SJCRH30 (cell line): ENCODE results near the gene EPHX1. TPM values are rescaled to one million over a fixed set of nuclear protein-coding genes. Genes with fewer than 3 reads are reported as not detected.
A peak's percentile ranks its signal among the peaks of the same experiment; 100 is the strongest.
"Not testable (repeated sequence)": the region's sequence is repeated elsewhere in the genome, so short reads cannot be mapped to it uniquely, and the experiment has no call there.

Source experiments
- DNase-seq, 2 experiments: peaks; one replicate each; pipeline ENCODE4 v3.0.0-alpha.2; 2015 to 2020
- H3K27ac ChIP-seq: fragments of 250-450 bp; sonication (Bioruptor Pico); 2 replicates; pipeline ENCODE4 v1.5.1; 2020; ENCODE audit warnings: mild to moderate bottlenecking, moderate library complexity
- H3K27me3 ChIP-seq: fragments of 250-450 bp; sonication (Bioruptor Pico); 2 replicates; pipeline ENCODE4 v1.5.1; 2020; ENCODE audit warnings: mild to moderate bottlenecking, moderate library complexity
- H3K36me3 ChIP-seq: fragments of 250-450 bp; sonication (Bioruptor Pico); 2 replicates; pipeline ENCODE4 v1.5.1; 2020; ENCODE audit warnings: mild to moderate bottlenecking, moderate library complexity
- H3K4me1 ChIP-seq: fragments of 250-450 bp; sonication (Bioruptor Pico); 2 replicates; pipeline ENCODE4 v1.5.1; 2020; ENCODE audit warnings: mild to moderate bottlenecking, moderate library complexity
- H3K4me3 ChIP-seq: fragments of 250-450 bp; sonication (Bioruptor Pico); 2 replicates; pipeline ENCODE4 v1.5.1; 2020; ENCODE audit warnings: mild to moderate bottlenecking, moderate library complexity
- H3K9me3 ChIP-seq: fragments of 250-450 bp; sonication (Bioruptor Pico); replicated peaks from 2 replicates; pipeline ENCODE4 v1.5.1; 2020; ENCODE audit warnings: mild to moderate bottlenecking, moderate library complexity
- total RNA-seq: library from RNA; depleted of rRNA; stranded (reverse); fragments of >200 nt; shearing (Covaris generic); gene quantifications from 2 replicates; pipeline ENCODE4 v1.2.3, GENCODE V29; 2014

Gene EPHX1
- total RNA-seq, 1 experiment from 2014 or later = 7.2 TPM

DNA sequence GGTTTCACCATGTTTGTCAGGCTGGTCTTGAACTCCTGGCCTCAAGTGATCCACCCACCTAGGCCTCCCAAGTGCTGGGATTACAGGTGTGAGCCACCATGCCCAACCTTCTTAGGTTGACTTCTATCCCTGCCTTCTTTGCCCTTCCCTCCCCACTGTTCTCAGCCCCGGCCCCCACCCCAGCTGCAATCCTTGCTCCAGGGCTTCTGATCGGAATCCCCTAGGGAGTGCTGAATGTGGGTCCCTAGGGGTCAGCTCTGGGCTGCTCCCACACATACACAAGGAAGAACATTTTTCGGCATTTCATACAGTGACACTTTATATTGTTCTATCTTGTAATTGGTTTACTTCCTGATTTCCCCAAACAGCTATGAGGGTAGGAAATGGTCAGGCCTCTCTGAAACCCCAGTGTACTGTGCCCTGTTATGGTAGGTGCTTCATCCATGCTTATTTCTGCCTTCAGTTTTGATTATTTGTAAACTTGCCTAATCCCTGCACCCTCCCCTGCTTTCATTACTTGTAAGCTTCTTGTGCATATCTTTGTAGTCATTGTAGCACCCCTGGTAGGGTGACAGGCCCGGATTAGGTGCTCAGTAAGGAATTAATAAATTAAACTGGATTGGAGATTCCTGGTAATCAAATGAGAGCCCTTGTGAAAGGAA is 38.1 kb upstream of the EPHX1 start:
- H3K27ac ChIP-seq = peak overlapping the region; percentile 16; the same call in 1 of the 2 replicates
- peaks cover 62% of the 10 kb centered on the region for H3K4me1 ChIP-seq
- H3K9me3 ChIP-seq = no peaks in the 10 kb centered on the region
- no peaks in the 10 kb centered on the region for H3K36me3 ChIP-seq
- H3K4me3 ChIP-seq = no peak overlapping the region
- no peak for DNase-seq
- no peaks in the 10 kb centered on the region for H3K27me3 ChIP-seq

DNA sequence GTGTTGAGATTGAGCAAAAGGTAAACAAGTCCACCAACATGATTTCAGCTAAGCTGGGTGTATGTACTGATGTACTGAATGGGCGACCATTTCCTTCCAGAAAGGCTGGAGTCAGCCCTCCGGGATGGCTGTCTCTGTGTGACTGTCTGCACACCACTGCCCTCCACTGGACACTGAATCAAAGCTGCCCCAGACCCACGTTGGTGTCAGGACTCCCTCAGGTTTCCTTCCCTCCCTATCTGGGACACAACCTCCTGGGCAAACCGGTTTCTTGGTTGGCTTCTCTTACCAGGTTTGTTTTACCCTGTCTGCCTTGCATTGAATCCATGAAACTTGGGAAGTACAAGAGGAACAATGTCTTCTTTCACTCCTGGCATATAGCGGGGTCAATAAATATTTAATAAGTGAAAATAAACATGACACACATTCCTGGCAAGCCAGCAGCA is 37.6 kb upstream of the EPHX1 start:
- no peaks in the 10 kb centered on the region for H3K36me3 ChIP-seq
- H3K4me3 ChIP-seq = no peak overlapping the region
- no peaks in the 10 kb centered on the region for H3K9me3 ChIP-seq
- peaks cover 59% of the 10 kb centered on the region for H3K4me1 ChIP-seq
- H3K27me3 ChIP-seq = no peaks in the 10 kb centered on the region
- DNase-seq = peak; percentile 92 to 98
- H3K27ac ChIP-seq = peak overlapping the region; percentile 16; the same call in 1 of the 2 replicates

DNA sequence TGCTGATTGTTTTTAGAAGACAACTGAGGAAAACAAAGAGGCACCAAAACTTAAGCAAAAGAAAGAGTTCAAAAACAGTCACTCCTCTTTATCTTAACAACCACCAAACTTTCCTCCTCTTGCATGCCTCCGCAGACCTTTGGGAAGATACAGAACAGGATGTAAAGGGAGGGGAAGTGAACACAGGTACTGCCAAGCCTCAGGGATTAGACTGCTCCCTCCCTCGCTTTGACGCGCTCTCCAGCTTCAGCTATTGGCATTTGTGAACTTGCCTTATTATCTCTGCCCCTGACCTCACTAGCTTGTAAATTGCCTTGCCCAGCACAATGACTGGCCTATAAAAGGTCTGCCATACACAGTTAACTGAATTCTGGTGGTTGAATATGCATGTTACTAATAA is 37.1 kb upstream of the EPHX1 start:
- no peak overlapping the region for H3K27ac ChIP-seq
- DNase-seq = no peak
- no peaks in the 10 kb centered on the region for H3K36me3 ChIP-seq
- H3K4me1 ChIP-seq = peaks cover 54% of the 10 kb centered on the region
- no peak overlapping the region for H3K4me3 ChIP-seq
- no peaks in the 10 kb centered on the region for H3K9me3 ChIP-seq
- no peaks in the 10 kb centered on the region for H3K27me3 ChIP-seq

- Histone ChIP-seq H3K4me3 (no peak overlapping the region), H3K27ac (peak overlapping the region; percentile 32), H3K27me3 (no peaks in the 10 kb centered on the region), H3K36me3 (0 out of 2 replicates have a peak, but pooled peaks cover 2% of the 10 kb centered on the region), H3K4me1 (peaks cover 41% of the 10 kb centered on the region), H3K9me3 (no peaks in the 10 kb centered on the region)
- DNase-seq = no peak
These were observed 35.4 kb upstream of the EPHX1 start for GRCh38 chr1:225774281-225775147.

DNA sequence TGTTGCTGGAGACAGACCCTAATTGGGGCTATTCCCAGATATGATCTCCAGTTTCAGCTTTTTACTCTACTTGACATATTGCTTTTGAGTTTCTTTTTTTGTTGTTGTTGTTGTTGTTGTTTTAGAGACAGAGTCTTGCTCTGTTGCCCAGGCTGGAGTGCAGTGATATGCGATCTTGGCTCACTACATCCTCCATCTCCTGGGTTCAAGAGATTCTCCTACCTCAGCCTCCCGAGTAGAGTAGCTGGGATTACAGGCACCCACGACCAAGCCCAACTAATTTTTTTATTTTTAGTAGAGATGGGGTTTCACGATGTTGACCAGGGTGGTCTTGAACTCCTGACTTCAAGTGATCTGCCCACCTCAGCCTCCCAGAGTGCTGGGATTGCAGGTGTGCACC is 33.6 kb upstream of the EPHX1 start:
- Histone ChIP-seq H3K4me3 (no peak overlapping the region), H3K36me3 (peaks cover 8% of the 10 kb centered on the region; the same call in 1 of the 2 replicates), H3K4me1 (peaks cover 26% of the 10 kb centered on the region), H3K9me3 (no peaks in the 10 kb centered on the region), H3K27ac (no peak overlapping the region), H3K27me3 (no peaks in the 10 kb centered on the region)
- DNase-seq = no peak

DNA sequence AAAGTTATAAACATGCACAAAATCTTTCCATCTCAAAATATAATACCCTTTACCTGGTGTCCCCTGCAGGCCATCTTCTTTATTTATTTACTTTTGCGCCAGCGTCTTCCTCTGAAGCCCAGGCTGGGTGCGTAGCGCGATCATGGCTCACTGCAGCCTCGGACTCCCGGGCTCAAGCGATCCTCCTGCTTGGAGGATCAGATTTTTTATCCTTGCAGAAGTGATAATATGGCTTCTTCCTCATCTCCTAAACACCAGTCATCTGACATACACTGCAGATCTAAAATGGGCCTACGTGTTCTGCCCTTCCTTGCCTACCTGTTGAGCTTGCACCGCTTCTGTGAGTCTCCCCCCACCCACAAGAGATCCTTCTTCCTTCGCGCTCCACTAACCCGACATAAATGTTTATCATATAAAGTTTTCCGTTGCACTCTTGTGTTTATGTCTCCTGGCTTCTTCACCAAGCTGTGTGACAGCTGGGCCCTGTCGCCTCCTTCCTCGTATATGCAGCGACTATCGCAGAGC is 32.8 kb upstream of the EPHX1 start:
- no peak for DNase-seq
- H3K4me3 ChIP-seq = peak overlapping the region; percentile 88
- H3K27ac ChIP-seq = peak overlapping the region; percentile 99
- H3K9me3 ChIP-seq = no peaks in the 10 kb centered on the region
- H3K4me1 ChIP-seq = peaks cover 18% of the 10 kb centered on the region
- H3K36me3 ChIP-seq = peaks cover 14% of the 10 kb centered on the region; the same call in 1 of the 2 replicates
- no peaks in the 10 kb centered on the region for H3K27me3 ChIP-seq

DNA sequence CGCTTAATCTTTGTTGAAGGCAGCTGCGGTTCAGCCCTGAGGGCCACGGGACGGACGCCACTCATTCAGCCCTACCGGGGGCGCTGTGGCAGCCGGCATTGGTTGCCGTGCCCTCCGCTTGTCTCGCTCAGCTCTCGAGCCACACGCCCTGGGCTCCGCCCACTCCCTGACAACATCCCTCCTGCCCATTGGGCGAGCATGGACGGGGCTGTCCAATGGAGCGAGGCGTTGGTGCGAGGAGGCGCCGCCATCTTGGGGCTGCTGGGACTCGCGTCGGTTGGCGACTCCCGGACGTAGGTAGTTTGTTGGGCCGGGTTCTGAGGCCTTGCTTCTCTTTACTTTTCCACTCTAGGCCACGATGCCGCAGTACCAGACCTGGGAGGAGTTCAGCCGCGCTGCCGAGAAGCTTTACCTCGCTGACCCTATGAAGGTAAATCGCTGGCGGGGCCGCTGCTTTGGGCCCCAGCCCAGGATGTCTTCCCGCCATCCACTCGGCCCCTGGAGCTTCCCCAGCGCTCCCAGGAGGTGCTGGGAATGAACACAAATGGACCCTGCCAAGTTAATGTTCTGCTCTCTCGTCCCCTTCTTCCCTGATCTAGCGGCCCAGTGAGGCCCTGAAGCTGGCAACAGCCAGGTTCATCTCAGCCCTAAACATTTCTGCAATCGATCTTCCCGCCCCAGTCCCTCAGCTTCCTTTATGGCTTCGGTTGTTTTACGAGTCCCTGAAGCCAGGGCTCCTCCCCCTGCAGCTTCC is 32.2 kb upstream of the EPHX1 start, which contains the start of gene SRP9:
Gene SRP9, plus strand, starts transcription at position 244 of the 754 bp plus-strand sequence. Its CDS starts 115 bp downstream, at position 359.
- DNase-seq = peak; percentile 100
- Histone ChIP-seq H3K27ac (peak within 1 kb of the TSS; percentile 99), H3K4me3 (peak within 1 kb of the TSS; percentile 88), H3K9me3 (no peaks in the 10 kb centered on the region), H3K27me3 (no peaks in the 10 kb centered on the region), H3K4me1 (peaks cover 14% of the 10 kb centered on the region; the same call in 1 of the 2 replicates), H3K36me3 (peaks cover 15% of the 10 kb centered on the region; the same call in 1 of the 2 replicates)

GRCh38 chr1:225778337-225778669 is 31.6 kb upstream of the EPHX1 start:
- Histone ChIP-seq H3K4me3 (peak overlapping the region; percentile 88), H3K9me3 (no peaks in the 10 kb centered on the region), H3K4me1 (peaks cover 11% of the 10 kb centered on the region; the same call in 1 of the 2 replicates), H3K27ac (peak overlapping the region; percentile 99), H3K36me3 (peaks cover 20% of the 10 kb centered on the region), H3K27me3 (no peaks in the 10 kb centered on the region)
- no peak for DNase-seq

- H3K4me3 ChIP-seq = peak overlapping the region; percentile 88
- not testable (repeated sequence) for H3K9me3 ChIP-seq, H3K27me3 ChIP-seq, DNase-seq, H3K27ac ChIP-seq, H3K4me1 ChIP-seq
- peaks cover 27% of the 10 kb centered on the region for H3K36me3 ChIP-seq
These were observed 30.8 kb upstream of the EPHX1 start for GRCh38 chr1:225779165-225779564.

DNA sequence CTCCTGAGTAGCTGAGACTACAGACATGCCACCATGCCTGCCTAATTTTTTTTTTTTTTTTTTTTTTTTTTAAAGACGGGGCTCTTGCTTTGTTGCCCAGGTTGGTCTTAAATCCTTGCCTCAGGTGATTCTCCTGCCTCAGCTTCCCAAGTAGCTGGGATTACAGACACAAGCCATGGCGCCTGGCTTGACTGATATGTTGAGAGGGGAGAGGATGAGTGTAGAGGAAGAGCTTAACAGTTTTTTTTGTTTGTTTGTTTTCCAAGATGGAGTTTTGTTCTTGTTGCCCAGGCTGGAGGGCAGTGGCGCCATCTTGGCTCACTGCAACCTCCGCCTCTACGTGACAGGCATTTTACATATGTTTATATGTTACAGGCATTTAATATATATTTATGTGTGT is 29.8 kb upstream of the EPHX1 start:
- H3K9me3 ChIP-seq = no peaks in the 10 kb centered on the region

GRCh38 chr1:225780630-225781029 is 29.3 kb upstream of the EPHX1 start:
- no peaks in the 10 kb centered on the region for H3K27me3 ChIP-seq
- no peaks in the 10 kb centered on the region for H3K9me3 ChIP-seq
- DNase-seq = no peak
- peaks cover 41% of the 10 kb centered on the region for H3K36me3 ChIP-seq
- H3K4me3 ChIP-seq = no peak overlapping the region
- peaks cover 3% of the 10 kb centered on the region; the same call in 1 of the 2 replicates for H3K4me1 ChIP-seq
- no peak overlapping the region for H3K27ac ChIP-seq

More for the DNA sequence above, 29.8 kb upstream of the EPHX1 start:
- H3K4me1 ChIP-seq = peaks cover 3% of the 10 kb centered on the region; the same call in 1 of the 2 replicates
- DNase-seq = no peak
- peaks cover 36% of the 10 kb centered on the region for H3K36me3 ChIP-seq
- no peak overlapping the region for H3K4me3 ChIP-seq
- H3K27me3 ChIP-seq = no peaks in the 10 kb centered on the region
- H3K27ac ChIP-seq = no peak overlapping the region

GRCh38 chr1:225789142-225789541 is 20.8 kb upstream of the EPHX1 start:
- not testable (repeated sequence) for DNase-seq, H3K9me3 ChIP-seq, H3K4me3 ChIP-seq, H3K4me1 ChIP-seq, H3K27ac ChIP-seq, H3K27me3 ChIP-seq
- H3K36me3 ChIP-seq = peaks cover 80% of the 10 kb centered on the region

DNA sequence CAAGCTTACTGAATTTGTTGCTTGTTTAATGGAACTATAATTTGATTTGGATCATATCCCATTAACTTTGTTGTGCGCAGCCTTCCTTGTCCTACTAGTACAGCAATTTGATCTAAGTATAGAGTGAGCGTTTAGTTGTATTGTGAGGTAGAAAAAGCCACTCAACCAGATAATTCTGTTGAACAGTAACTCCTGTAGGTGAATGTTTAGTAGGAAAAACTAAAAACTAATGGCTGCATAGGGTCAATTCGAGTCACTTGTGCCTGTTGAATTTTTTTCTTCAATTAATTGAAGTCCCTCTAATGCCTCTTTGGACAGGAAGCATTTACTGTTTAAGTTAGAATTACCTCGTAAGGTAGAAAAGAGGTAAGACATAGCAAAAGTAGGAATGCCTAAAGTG is 15.0 kb upstream of the EPHX1 start:
- H3K36me3 ChIP-seq = peaks cover 49% of the 10 kb centered on the region
- no peaks in the 10 kb centered on the region for H3K27me3 ChIP-seq
- H3K27ac ChIP-seq = no peak overlapping the region
- H3K9me3 ChIP-seq = peaks cover 9% of the 10 kb centered on the region
- H3K4me1 ChIP-seq = no peaks in the 10 kb centered on the region
- H3K4me3 ChIP-seq = no peak overlapping the region
- no peak for DNase-seq

DNA sequence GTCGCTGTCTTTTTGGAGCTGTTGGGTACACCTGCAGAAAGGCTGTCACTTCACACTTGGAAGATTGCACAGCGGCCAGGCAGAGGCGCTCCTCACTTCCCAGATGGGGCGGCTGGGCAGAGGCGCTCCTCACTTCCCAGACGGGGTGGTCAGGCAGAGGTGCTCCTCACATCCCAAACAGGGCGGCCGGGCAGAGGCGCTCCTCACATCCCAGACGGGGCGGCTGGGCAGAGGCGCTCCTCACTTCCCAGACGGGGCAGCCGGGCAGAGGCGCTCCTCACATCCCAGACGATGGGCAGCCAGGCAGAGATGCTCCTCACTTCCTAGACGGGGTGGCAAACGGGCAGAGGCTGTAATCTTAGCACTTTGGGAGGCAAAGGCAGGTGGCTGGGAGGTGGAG is 13.8 kb upstream of the EPHX1 start:
- not testable (repeated sequence) for H3K9me3 ChIP-seq, H3K27ac ChIP-seq, H3K4me1 ChIP-seq, H3K27me3 ChIP-seq, DNase-seq, H3K4me3 ChIP-seq
- H3K36me3 ChIP-seq = peaks cover 38% of the 10 kb centered on the region
